ENCODE results near the gene BMPR1A.

The BMPR1A gene

GRCh38 chr10:86962136-86962980 is 205.9 kb downstream of the BMPR1A start:
- ChIA-PET POLR2A (no interaction called here), CTCF (interaction anchor here (0.7 to 1.6 kb wide), 4 partner anchors 17 to 24 kb away, joined by 3 to 6 read pairs (median 4); no protein-coding TSS in a partner anchor)
- no peak overlapping the region for H3K4me3 ChIP-seq (ENCODE audit: low read depth, low read length)
- no peak for DNase-seq (ENCODE audit: low read depth, low spot score)
- TF ChIP-seq CTCF (IDR thresholded peaks at IDR 0.05; ENCODE audit: insufficient read depth, low read length, missing control alignments), result no peak

GRCh38 chr10:86962981-86963310 is 206.5 kb downstream of the BMPR1A start:
- DNase-seq (ENCODE audit: low read depth, low spot score), result no peak
- TF ChIP-seq CTCF (IDR thresholded peaks at IDR 0.05; ENCODE audit: insufficient read depth, low read length, missing control alignments), result no peak
- ChIA-PET CTCF (interaction anchor here (1.1 to 1.6 kb wide), 5 partner anchors 17 to 274 kb away, joined by 3 to 6 read pairs (median 5); no protein-coding TSS in a partner anchor), POLR2A (no interaction called here)
- H3K4me3 ChIP-seq (ENCODE audit: low read depth, low read length), result no peak overlapping the region

- ChIA-PET POLR2A (no interaction called here), CTCF (interaction anchor here (0.8 to 1.6 kb wide), 6 partner anchors 17 to 275 kb away, joined by 3 to 6 read pairs (median 4); no protein-coding TSS in a partner anchor)
- no peak for DNase-seq (ENCODE audit: low read depth, low spot score)
Measured at GRCh38 chr10:86963341-86963919, 207.0 kb downstream of the BMPR1A start.

GRCh38 chr10:86964061-86964846 is 207.8 kb downstream of the BMPR1A start:
- no peak for TF ChIP-seq CTCF (IDR thresholded peaks at IDR 0.05; ENCODE audit: insufficient read depth, low read length, missing control alignments)
- no peak for DNase-seq (ENCODE audit: low read depth, low spot score)
- POLR2A ChIA-PET, result no interaction called here
- CTCF ChIA-PET, result interaction anchor here (0.5 to 6.1 kb wide), 6 partner anchors 18 to 367 kb away, joined by 3 to 56 read pairs (median 4); no protein-coding TSS in a partner anchor
- no peak overlapping the region for H3K4me3 ChIP-seq (ENCODE audit: low read depth, low read length)

More at GRCh38 chr10:86963341-86963919, 207.0 kb downstream of the BMPR1A start:
- no peak overlapping the region for H3K4me3 ChIP-seq (ENCODE audit: low read depth, low read length)
- TF ChIP-seq CTCF (IDR thresholded peaks at IDR 0.05; ENCODE audit: insufficient read depth, low read length, missing control alignments), result no peak

- CTCF ChIA-PET, result interaction anchor here (1.0 to 6.7 kb wide), 5 partner anchors 6 to 271 kb away, joined by 5 to 79 read pairs (median 24); partner anchors contain the start of genes MMRN2 and SNCG
- DNase-seq (ENCODE audit: low read depth, low spot score), result no peak
- H3K4me3 ChIP-seq (ENCODE audit: low read depth, low read length), result no peak overlapping the region
- no peak for TF ChIP-seq CTCF (IDR thresholded peaks at IDR 0.05; ENCODE audit: insufficient read depth, low read length, missing control alignments)
- POLR2A ChIA-PET, result no interaction called here
Measured at GRCh38 chr10:86964847-86965190, 208.4 kb downstream of the BMPR1A start.
